Left colon (tissue), 2 donors: Measurements from ENCODE around the gene WFS1. TPM values are rescaled to one million over a fixed set of nuclear protein-coding genes. Genes with fewer than 3 reads are reported as not detected.

Experiments
- ATAC-seq: fragments of 200-7000 bp; cut with Tn5 transposase; one replicate; pipeline ENCODE4 v1.9.1; 2020; ENCODE audit warnings: mild to moderate bottlenecking, moderate library complexity
- DNase-seq, 2 donors: peaks; one replicate each; pipeline ENCODE4 v3.0.0-alpha.2; 2020
- intact Hi-C, 2 donors: fragments of 100-400 bp; cut with DNase I in 1 of 2; cut with micrococcal nuclease in 1 of 2; formaldehyde crosslinking; loops; one replicate each; pipeline versions ENCODE4 v1.11.2 to v1.14.0; 2022; cut with DNase I, micrococcal nuclease
- total RNA-seq, 2 donors: library from RNA; stranded (reverse); fragmentation: NEBNext Ultra II Directional; extraction: Animal tissue kit (Norgen Biotek cat#: 25700); gene quantifications; one replicate each; pipeline ENCODE4 v1.2.1, GENCODE V29; 2021
- donor health status: DM: no; HTN: no; CAD: no.
- donor health status: DM: yes; HTN: yes; CAD: no.

Gene WFS1
- total RNA-seq, 2 donors from 2014 or later, result 8.3 to 14.7 TPM

DNA sequence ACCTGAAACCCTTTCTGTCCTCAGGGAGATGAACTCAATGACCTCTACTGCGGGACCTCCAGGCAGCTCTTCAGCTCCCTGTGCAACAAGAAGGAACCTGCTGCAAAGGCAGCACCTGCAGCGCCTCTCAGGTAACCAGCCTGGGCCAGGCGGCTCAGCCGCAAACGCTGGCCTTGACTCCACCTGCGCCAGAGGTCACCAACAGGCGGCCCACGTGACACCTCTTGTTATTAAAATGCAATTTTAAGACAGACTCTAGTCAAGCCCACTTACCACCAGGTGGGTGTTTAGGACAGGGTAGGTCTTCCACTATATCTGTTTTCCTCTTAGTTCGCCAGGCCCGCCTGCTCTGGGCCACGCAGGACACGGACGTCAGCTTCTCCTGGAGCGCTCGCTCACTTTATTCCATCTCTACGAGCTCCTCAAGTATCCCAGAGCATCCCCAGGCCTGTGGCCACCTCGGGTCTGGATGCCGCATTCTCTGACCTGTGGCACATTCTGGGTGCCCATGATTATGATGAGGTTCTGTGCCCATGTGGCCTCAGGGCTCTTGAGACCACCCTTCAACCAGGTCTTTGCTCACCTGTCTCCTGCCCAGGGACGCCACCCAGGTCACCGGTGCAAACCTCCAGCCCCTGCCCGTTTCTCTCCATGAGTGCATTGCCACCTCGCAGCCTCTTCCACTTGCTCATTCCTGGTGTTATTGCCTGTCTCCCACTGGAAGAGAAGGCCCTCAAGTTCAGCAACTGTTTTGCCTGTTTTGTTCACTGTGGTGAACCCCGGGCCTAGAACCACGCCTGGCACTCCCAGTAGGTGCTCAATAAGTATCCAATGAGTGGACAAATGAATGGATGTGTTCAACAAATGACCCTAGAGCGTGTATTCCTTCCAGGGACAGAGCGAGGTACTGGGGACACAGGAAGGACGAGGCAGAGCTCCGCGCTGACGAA, 36.5 kb upstream of the WFS1 start:
- DNase-seq (no peak), ATAC-seq (no peak)
- intact Hi-C loops, result no loop called here

DNA sequence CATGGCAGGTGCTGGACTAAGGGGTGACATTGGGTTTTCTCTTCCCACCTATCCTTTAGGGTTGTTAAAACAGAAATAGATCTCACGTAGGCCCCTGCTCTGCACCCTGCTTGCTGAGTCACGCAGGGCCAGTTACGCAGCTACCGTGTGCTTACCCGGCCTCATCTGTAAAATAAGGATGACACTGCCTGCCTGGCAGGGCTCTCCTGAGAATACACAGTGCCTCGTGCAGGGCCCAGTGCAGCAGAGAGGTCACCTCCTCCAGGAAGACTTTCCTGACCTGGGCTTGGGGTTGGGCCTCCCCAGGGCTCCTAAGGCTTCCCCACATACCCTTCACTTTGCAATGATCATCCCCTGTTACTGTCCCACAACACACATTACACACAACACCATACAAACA, 35.7 kb upstream of the WFS1 start:
- DNase-seq (no peak), ATAC-seq (no peak)
- intact Hi-C loops, result no loop called here

DNA sequence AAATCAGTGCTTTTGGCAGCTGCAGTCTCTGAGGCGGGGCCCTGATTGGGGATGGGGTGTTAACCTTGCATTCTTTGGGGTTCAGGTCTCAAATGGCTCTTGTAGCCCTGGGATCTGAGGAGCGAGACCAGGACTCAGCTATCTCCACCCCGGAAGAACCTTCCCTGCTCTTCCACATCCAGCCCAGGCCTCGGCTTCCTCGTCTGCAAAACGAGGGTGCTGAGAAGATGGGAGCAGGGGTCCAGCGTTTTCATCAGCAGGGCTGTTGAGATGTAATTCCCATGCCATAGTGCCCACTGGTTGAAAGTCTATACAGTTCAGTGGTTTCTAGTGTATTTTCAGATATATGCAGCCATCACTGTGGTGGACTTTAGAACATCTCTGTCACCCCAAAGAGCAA, 34.6 kb upstream of the WFS1 start:
- ATAC-seq (no peak), DNase-seq (no peak)
- intact Hi-C loops, result no loop called here

DNA sequence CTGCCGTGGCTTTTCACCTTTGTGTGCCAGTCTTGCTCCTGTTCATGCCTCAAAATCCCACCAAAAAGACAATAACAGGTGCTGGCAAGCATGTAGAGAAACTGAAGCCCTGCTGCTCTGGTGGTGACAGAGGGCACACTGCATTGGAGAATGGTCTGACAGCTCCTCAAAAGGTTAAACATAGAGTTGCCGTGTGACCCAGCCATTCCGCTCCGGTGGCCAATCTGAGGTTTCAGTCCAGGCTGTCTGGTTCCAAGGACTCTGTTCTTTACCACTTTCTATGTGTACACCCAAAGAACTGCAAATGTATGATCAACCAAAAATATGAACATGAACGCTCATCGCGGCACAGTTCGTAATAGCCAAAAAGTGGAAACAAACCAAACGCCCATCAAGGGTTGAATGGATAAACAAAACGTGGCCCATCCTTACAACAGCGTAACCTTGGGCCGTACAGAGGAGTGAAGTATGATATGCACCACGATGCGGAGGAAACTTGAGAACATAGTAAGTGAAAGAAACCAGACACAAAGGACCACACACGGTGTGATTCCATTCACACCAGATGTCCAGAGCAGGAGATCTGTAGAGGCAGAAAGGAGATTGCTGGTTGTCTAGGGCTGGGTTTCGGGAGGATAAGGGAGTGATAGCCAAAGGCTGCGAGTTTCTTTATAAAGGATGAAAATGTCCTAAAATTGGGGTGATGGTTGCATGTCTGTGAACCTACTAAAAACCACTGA, 33.6 kb upstream of the WFS1 start:
- intact Hi-C loops, result no loop called here
- no peak for DNase-seq
- ATAC-seq, result no peak

DNA sequence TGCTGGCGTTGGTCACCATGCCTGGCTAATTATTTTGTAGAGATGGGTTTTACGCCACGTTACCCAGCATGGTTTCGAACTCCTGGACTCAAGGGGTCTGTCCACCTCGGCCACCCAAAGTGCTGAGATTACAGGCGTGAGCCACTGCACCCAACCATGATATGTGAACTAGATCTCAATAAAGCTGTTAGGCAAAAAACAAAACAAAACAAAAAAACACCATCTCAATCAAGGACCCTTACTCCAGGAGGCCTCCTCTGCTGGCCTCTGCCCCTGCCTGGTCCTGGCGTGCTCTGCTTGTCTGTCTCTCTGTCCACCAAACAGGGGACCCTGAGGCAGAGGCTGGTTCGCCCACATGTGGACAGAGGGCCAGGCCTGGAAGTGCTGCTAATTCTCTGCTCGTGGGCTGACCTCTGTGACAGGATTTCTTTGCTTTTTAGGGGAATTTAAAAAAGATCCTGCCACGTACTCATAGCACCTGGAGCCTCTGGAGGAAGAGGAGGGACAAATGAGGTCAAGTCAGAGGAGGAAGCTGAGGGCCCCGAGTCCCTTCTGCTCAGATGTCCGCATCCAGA, 32.7 kb upstream of the WFS1 start:
- DNase-seq, result no peak

DNA sequence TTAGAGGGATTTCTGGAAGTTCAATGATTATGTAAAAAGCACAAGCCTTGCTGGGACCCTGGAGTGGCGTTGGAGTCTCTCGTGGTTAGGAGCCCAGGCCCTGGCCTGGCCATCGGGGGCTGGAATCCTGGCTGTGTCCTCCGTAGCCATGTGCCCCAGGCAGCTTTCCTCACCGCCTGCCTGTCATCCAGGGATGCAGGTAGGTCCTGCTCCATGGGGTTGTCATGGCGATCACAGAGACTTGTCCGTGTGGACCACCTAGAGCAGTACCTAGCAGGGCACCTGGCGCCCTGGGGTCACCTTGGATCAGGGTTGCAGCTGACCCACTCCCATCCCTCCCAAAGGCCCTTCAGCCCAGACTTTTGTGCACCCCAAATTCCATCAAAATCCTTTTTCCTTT, 30.2 kb upstream of the WFS1 start:
- intact Hi-C loops, result no loop called here
- no peak for ATAC-seq
- DNase-seq, result no peak

More for the DNA sequence above, 32.7 kb upstream of the WFS1 start:
- intact Hi-C loops, result no loop called here
- ATAC-seq, result no peak

DNA sequence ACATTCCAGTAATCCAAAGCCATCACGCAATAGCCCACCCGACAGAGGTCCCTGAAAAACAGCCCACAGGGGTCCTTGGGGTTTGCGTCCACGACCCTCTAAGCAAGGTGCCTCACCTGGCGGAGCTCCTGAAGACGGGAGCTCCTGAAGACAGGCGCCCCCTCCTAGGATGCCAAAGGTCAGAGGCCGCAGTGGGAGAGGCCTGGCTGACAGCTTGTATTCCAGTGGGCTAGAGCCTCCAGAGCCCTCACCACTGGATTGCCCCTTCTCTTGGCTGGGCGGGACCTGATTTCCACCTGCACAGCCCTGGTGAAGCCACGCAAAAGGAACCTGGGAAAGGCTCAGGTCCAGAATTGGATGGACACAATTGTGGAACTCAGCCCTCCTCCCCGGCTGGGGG, 29.7 kb upstream of the WFS1 start:
- ATAC-seq (no peak), DNase-seq (peak in 1 of 2 donors; percentile 7)
- intact Hi-C loops, result no loop called here

DNA sequence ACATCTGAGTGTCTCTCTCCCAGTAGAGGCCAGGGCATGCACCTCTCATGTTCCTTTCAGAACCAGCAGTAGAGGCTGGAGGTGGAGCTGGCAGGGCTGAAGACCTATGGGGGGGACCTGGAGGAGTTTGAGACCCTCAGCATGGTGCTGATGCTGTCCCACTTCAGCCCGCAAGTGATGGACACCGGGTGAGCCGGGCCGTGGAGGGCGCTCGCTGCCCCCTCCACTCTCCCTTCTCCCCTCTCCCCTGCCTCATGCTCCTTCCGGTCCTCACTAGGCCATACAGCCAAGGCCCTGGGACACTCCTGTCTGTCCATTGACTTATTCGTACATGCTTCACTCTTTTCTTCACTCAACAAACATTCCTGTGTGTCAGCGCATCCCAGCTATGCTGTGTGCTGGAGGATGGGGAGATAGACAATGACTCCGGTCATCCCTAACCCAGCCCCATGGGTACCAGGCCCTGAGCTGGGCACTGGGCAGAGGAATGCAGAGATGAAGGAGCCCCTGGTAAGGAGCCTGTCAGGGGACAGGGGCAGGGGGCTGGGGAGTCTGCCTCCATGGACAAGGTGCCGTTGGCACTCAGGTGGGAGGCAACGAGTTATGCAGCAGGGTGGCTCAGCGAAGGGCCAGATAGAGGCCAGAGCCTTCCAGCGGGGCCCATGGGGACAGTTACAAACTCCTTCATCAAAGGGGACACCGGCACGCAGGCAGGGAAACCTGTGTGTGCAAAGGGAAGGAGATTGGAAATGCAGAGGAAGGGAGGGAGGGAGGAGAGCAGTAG, 28.4 kb upstream of the WFS1 start:
- ATAC-seq (no peak), DNase-seq (peak in 1 of 2 donors; percentile 17)
- intact Hi-C loops, result no loop called here

DNA sequence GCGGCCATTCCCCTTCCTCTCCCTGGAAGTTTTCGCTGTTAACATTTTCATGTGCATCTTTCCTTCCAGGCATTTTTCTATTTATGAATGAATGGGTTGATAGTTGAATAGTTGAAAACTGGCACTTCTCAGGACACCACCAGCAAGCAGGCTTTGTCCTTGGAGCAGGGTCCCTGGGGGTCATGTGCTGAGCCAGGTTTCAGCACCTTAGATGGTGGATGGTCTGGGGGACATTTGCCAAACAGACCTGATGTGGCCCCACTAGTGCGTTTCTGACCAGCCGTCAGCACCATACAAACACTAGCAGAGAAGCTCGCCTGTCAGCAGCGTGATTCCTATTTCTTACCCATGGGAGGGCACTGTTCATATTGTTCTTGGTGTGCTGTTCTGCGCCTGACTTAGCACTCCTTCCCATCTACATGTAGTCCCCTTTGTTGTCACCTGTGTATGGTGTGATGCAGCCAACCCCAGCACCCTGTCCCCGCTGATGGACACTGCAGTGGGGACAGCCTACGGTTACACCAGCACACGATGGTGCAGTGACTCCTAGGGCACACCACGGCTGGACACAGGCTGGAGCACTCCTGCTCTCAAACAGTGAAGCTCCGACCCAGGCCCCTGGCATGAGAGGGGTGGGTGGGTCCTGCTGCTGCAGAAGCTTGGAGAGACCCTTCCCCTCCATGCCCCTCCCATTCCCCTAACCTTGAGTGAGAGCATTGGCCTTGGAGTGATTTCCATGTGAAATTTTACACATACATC, 27.2 kb upstream of the WFS1 start:
- intact Hi-C loops, result no loop called here
- no peak for ATAC-seq
- peak in 1 of 2 donors; percentile 8 for DNase-seq

DNA sequence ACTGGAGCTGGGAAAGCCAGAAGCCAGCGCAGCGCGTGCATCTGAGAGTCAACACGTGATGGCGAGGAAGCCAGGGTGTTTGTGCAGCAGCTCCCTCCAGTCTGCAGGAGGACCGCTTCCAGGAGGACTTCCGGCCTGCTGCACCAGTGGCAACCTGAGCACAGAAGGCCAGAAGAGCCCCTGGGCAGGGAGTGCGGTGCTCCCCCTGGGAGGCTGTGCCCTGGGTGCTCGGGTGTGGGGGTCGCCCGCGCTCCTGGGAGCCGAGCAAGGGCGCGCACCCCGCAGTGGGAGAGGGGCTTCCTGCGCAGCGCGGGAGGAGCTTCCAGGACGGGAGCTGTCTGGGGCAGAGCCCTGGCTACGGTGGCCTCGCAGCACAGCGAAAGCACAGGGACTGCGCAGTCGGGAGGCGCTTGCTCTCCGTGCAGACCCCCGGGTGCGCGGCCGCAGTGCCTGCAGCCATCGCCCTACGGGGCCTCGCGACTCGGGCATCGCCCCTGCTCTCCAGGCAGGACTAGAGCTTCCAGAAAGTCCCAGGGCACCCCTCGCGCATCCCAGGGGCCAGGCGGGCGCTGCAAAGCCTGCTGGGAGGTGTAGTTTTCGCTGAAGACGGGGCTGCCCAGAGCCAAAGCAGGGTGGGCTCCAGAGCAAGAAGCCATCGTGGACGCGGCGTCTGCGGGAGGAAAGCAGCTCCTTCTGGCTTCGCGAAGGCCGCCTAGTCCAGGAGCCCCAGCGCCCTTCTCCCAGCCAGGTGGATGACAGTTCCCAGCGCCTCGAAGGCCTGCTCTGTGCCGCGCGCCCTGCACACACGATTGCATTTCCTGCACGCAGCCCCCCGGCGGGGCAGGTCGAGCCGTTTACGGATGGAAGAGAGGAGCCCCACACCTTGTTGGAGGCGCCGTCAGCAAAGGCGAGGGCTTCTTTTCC, 24.1 kb upstream of the WFS1 start:
- intact Hi-C loops, result no loop called here
- ATAC-seq, result no peak
- no peak for DNase-seq

DNA sequence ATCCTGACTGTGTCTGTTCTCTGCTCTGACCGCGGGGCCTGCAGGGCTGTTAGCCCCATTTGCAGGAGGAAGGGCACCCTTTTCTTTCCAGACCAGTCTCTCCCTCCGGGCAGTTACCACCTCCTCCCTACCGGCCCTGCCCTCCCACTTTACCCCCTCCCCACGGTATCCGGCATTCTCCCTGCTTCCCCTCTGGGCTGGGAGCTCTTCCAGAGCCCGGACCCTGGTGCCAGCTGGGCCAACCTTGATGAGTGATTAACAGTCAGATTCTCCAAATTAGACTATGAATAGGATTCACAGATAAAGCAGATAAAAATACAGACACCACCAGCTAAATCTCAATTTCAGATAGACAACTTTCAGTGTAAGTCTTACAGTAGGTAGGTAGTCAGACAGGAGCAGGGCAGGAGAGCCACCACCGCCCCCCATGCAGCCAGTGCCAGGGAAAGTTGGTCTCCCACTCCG, 23.4 kb upstream of the WFS1 start:
- DNase-seq (no peak), ATAC-seq (no peak)
- intact Hi-C loops, result no loop called here

DNA sequence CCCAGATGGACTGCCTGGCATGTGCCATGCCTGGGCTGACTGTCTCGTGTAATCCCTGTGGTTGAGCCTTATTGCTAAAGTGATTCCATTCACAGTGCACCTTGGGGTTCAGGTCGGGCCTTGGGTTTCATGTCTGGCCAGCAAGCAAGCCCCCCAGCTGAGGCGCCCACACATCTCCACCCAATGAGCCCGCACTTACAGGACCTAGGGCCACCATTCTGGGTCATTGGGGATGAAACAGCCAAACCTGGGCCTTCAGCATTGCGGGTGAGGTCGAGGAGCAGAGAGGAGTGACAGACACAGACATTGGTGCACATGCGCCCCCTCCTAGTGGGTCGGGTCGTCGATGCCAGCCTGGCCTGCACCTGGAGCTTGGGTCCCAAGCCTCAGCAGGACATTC, 21.3 kb upstream of the WFS1 start:
- intact Hi-C loops, result no loop called here
- DNase-seq, result no peak

DNA sequence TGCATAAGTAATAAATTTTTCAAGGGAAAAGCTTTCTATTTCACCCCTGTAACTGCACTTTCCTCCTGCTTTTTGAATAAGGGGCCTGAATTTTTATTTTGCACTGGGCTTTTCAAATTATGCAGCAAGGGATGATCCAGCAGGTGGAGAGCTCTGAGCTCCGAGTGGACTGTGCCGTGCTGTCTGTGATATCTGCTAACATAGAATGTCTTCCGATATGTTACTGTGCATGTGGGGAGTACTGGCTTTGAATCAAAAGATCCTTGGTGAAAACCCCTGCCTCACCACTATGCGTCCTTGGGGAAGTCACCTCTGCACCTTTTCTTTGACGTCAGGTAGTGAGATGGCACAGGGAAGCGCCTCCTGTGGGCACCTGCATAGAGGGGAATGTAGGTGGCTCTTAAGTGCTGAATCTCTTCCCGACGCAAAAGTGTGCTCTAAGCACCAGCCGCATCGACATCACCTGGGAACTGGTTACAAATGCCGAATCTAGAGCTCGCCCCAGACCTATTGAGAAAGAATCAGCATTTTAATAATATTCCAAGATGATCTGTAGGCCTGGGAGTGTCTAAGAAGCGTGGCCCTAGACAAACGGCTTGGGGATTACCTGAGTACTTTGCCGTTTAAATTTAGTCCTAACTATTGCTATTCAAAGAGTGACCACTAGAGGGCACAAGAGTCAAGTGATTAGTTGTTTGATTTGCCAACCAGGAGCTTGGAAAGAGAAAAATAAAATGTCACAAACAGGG, 19.2 kb upstream of the WFS1 start:
- intact Hi-C loops, result loop anchor here (5.0 kb wide), 1 partner anchor 77 kb away; no protein-coding TSS in a partner anchor
- DNase-seq (no peak), ATAC-seq (peak; percentile 55)

More for the DNA sequence above, 21.3 kb upstream of the WFS1 start:
- no peak for ATAC-seq

DNA sequence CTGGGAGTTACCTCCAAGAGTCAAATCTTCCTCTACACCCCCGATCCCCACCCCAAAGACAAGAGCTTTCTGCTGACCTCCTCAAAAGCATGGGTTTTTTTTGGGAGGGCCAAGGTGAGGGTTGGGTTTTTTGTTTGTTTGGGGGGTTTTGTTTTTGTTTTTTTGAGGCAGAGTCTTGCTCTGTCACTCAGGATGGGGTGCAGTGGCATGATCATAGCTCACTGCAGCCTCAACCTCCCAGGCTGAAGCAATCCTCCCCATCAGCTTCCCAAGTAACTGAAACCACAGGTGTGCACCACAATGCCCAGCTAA, 18.7 kb upstream of the WFS1 start:
- DNase-seq (no peak), ATAC-seq (no peak)
- intact Hi-C loops, result loop anchor here (5.0 kb wide), 1 partner anchor 76 kb away; no protein-coding TSS in a partner anchor

DNA sequence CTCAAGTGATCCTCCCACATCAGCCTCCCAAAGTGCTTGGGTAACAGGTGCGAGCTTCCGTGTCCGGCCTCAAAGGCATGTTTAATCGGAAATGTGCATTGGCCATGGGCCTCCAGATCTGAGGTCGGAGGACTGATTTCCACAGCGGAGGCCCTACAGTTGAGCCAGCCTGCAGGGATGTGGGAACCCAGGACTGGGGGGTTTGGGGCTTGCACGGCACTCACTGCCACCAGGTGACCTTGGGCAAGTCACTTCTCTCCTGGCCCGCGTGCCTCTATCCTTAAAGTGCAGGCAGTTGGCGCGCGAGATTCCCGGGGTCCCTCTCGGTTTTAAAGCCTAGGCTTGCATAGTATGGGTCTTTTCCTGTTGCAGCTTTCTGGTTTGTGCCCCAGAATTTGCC, 18.3 kb upstream of the WFS1 start:
- intact Hi-C loops, result loop anchor here (5.0 kb wide), 1 partner anchor 76 kb away; no protein-coding TSS in a partner anchor
- no peak for DNase-seq

DNA sequence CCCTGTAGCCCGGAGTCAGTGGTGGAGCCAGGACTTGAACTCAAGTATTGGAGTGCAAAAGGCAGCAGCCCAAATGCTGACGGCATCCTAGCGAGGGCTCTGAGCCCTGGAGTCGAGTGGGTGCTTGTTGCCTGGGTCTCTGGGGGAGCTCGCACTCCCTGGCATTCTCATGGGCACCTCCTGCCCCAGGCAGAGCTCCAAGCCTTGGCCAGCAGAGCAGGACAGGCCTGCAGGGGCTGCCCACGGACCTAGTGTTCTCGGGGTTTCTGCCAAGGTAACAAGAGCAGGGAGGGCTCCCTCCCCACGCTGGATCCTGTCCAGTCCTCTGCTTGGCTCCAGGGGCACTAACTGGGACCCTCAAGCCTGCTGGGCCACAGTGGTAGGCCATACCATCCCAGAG, 17.6 kb upstream of the WFS1 start:
- ATAC-seq (no peak), DNase-seq (no peak)
- intact Hi-C loops, result loop anchor here (5.0 kb wide), 1 partner anchor 75 kb away; no protein-coding TSS in a partner anchor

More for the DNA sequence above, 18.3 kb upstream of the WFS1 start:
- ATAC-seq, result no peak
